GM12878 (cell line): ENCODE measurements around the gene PEF1. TPM values are rescaled to one million over a fixed set of nuclear protein-coding genes. Genes with fewer than 3 reads are reported as not detected.

Experiments
- ATAC-seq: fragments of 200-7000 bp; cut with Tn5 transposase; 3 replicates; pipeline ENCODE4 v1.9.1; 2020; ENCODE audit warnings: mild to moderate bottlenecking, moderate library complexity
- BruUV-seq: library from RNA; stranded (reverse); fragments of 400-500 nt; replicated peaks from 2 replicates; lab custom pipeline; 2021; lab: Mats Ljungman, UMichigan
- CTCF ChIA-PET: fragments of 300-600 bp; sonication (Branson Sonifier 250); formaldehyde crosslinking; extraction: SDS; loops from one replicate; lab custom pipeline; 2021; ENCODE audit warnings: inconsistent platforms; lab: Yijun Ruan, JAX
- POLR2A ChIA-PET: fragments of 350-600 bp; formaldehyde crosslinking; extraction: SDS; loops from one replicate; lab custom pipeline; 2021; ENCODE audit warnings: inconsistent platforms; lab: Charles Lee
- RAD21 ChIA-PET: fragments of 300-600 bp; sonication (Branson Sonifier 250); formaldehyde crosslinking; loops from one replicate; lab custom pipeline; 2023; ENCODE audit warnings: antibody characterized with exemption; ENCODE audit not compliant: unreplicated experiment; lab: Charles Lee
- SMC1A ChIA-PET: fragments of 300-600 bp; sonication (Branson Sonifier 250); formaldehyde crosslinking; loops from one replicate; lab custom pipeline; 2023; ENCODE audit not compliant: unreplicated experiment, uncharacterized antibody; lab: Charles Lee
- DNase-seq: peaks from one replicate; pipeline ENCODE4 v3.0.0-alpha.2; 2011; ENCODE audit warnings: low read depth, low spot score
- FAIRE-seq: peaks from 3 replicates; lab custom pipeline; 2011; peaks lifted over from hg19 to GRCh38; lab: Jason Lieb, UNC
- H2AFZ ChIP-seq: 2 replicates; pipeline ENCODE4 v1.6.0; 2011; ENCODE audit warnings: low read depth, low read length, control low read depth; ENCODE audit not compliant: control insufficient read depth
- H3K27ac ChIP-seq: 2 replicates; pipeline ENCODE4 v1.5.1; 2011; ENCODE audit warnings: control low read depth; ENCODE audit not compliant: control insufficient read depth, insufficient read depth
- H3K27me3 ChIP-seq, 2 experiments: replicated peaks in 1 of 2; 2 replicates each; pipeline versions ENCODE4 v1.6.0 to v1.6.1; 2011; ENCODE audit warnings: low read length in 1 of 2; ENCODE audit not compliant: control insufficient read depth in 2 of 2, insufficient read depth in 2 of 2
- H3K36me3 ChIP-seq, 2 experiments: 2 replicates each; pipeline ENCODE4 v1.5.1; 2011; ENCODE audit warnings: low read length in 1 of 2; ENCODE audit not compliant: control insufficient read depth in 2 of 2, insufficient read depth in 2 of 2
- H3K4me1 ChIP-seq: 2 replicates; pipeline ENCODE4 v1.6.1; 2011; ENCODE audit warnings: mild to moderate bottlenecking, low read length, moderate library complexity, mixed read lengths; ENCODE audit not compliant: control insufficient read depth, insufficient read depth
- H3K4me2 ChIP-seq: 2 replicates; pipeline ENCODE4 v1.6.0; 2011; ENCODE audit warnings: control low read depth; ENCODE audit not compliant: control insufficient read depth, insufficient read depth
- H3K4me3 ChIP-seq: fragments of 200-600 bp; sonication (generic); 2 replicates; pipeline ENCODE4 v1.5.1; 2016
- H3K79me2 ChIP-seq: 2 replicates; pipeline ENCODE4 v1.6.0; 2011; ENCODE audit warnings: low read length; ENCODE audit not compliant: control insufficient read depth, insufficient read depth
- H3K9ac ChIP-seq: 2 replicates; pipeline ENCODE4 v1.8.0; 2011; ENCODE audit warnings: low read length, control low read depth, mixed read lengths; ENCODE audit not compliant: control insufficient read depth, insufficient read depth
- H3K9me3 ChIP-seq: replicated peaks from 3 replicates; pipeline ENCODE4 v1.5.1; 2011; ENCODE audit warnings: mild to moderate bottlenecking, low read length; ENCODE audit not compliant: control insufficient read depth, insufficient read depth
- H4K20me1 ChIP-seq: 2 replicates; pipeline ENCODE4 v1.6.0; 2011; ENCODE audit not compliant: control insufficient read depth, insufficient read depth
- ATF2 ChIP-seq: IDR thresholded peaks from 2 replicates; pipeline ENCODE4 v1.6.1; 2012; ENCODE audit warnings: low read length, inconsistent platforms
- BCLAF1 ChIP-seq: fragments of 450-650 bp; IDR thresholded peaks from 2 replicates; pipeline ENCODE4 v1.6.1; 2017; ENCODE audit warnings: antibody characterized with exemption, mild to moderate bottlenecking, moderate library complexity
- CTCF ChIP-seq, 3 experiments: IDR thresholded peaks in 2 of 3; conservative IDR thresholded peaks in 1 of 3; 2 replicates each; pipeline ENCODE4 v1.5.1; 2011; ENCODE audit warnings: low read depth in 3 of 3, low read length in 3 of 3, mild to moderate bottlenecking in 3 of 3, control low read depth in 2 of 3, moderate library complexity in 2 of 3, inconsistent platforms in 1 of 3, mixed read lengths in 1 of 3; ENCODE audit not compliant: control insufficient read depth in 2 of 3, insufficient read depth in 1 of 3; ENCODE audit errors: extremely low read depth in 1 of 3
- EED ChIP-seq: sonication (generic); IDR thresholded peaks from 2 replicates; pipeline ENCODE4 v1.6.1; 2016; ENCODE audit warnings: antibody characterized with exemption, low read depth
- EGR1 ChIP-seq, 2 experiments: IDR thresholded peaks; 1 replicate in 1 of 2; 2 replicates in 1 of 2; pipeline ENCODE4 v1.6.1; 2011 to 2012; ENCODE audit warnings: low read depth in 2 of 2, low read length in 2 of 2, borderline replicate concordance in 1 of 2, mild to moderate bottlenecking in 1 of 2, moderate library complexity in 1 of 2
- ESRRA ChIP-seq: IDR thresholded peaks from 2 replicates; pipeline ENCODE4 v1.6.1; 2012; ENCODE audit warnings: mild to moderate bottlenecking, low read length, improper control_type of control experiment
- GATAD2B ChIP-seq: fragments of 450-650 bp; conservative IDR thresholded peaks from 2 replicates; pipeline ENCODE4 v1.6.1; 2017; ENCODE audit warnings: low read depth, mild to moderate bottlenecking, moderate library complexity
- NR2C2 ChIP-seq: IDR thresholded peaks from 2 replicates; pipeline ENCODE4 v1.6.1; 2011; ENCODE audit warnings: borderline replicate concordance, low read depth; ENCODE audit not compliant: control insufficient read depth, insufficient read length
- PAX8 ChIP-seq: fragments of 450-650 bp; IDR thresholded peaks from 2 replicates; pipeline ENCODE4 v1.6.1; 2017; ENCODE audit warnings: mild to moderate bottlenecking, moderate library complexity
- PRDM15 ChIP-seq: fragments of 450-650 bp; formaldehyde crosslinking; IDR thresholded peaks from 2 replicates; pipeline ENCODE4 v1.4.0; 2020; ENCODE audit warnings: mild to moderate bottlenecking, moderate library complexity
- SUZ12 ChIP-seq: fragments of 200-600 bp; sonication (generic); IDR thresholded peaks from one replicate; pipeline ENCODE4 v1.6.1; 2018; ENCODE audit warnings: antibody characterized with exemption, mild to moderate bottlenecking; ENCODE audit not compliant: unreplicated experiment
- TARDBP ChIP-seq: IDR thresholded peaks from 2 replicates; pipeline ENCODE4 v1.6.1; 2016; ENCODE audit warnings: borderline replicate concordance
- ZBED1 ChIP-seq: IDR thresholded peaks from 2 replicates; pipeline ENCODE4 v1.6.1; 2016; ENCODE audit warnings: borderline replicate concordance
- ZNF207 ChIP-seq: fragments of 450-650 bp; IDR thresholded peaks from 2 replicates; pipeline ENCODE4 v1.6.1; 2014; ENCODE audit warnings: antibody characterized with exemption, mild to moderate bottlenecking, borderline replicate concordance
- WGBS: methylation state at CpG from one replicate; pipeline ENCODE4 v1.1.6; 2016; ENCODE audit warnings: low lambda C conversion rate; ENCODE audit not compliant: insufficient replicate concordance, insufficient coverage; ENCODE audit errors: missing lambda C conversion rate; 5-methylcytosine and 5-hydroxymethylcytosine counted together
- in situ Hi-C: fragments of 300-500 bp; cut with MboI; formaldehyde crosslinking; loops from 9 replicates; pipeline ENCODE4 v1.14.3; 2018; ENCODE audit warnings: mixed read lengths
- intact Hi-C: fragments of 100-400 bp; cut with micrococcal nuclease; formaldehyde crosslinking; loops from one replicate; pipeline ENCODE4 v1.14.2; 2022; ENCODE audit not compliant: unreplicated experiment
- polyA plus RNA-seq, 11 experiments: library from polyadenylated mRNA; depleted of rRNA in 4 of 11; unstranded in 6 of 11; stranded (reverse) in 5 of 11; fragments of >200 nt; fragmentation: Nextera tagmentation in 4 of 11; fragmentation: Illumina TruSeq in 1 of 11; extraction: Ambion mirVana in 4 of 11; extraction: Trizol in 1 of 11; gene quantifications; 1 replicate in 1 of 11; 2 replicates in 10 of 11; pipeline versions ENCODE4 v1.2.1 to v1.2.3, GENCODE V29; 2011 to 2016; ENCODE audit warnings: inconsistent platforms in 2 of 11, missing spikeins in 2 of 11, low read depth in 1 of 11
- total RNA-seq, 4 experiments: library from RNA; depleted of rRNA in 3 of 4; stranded (reverse); fragments of >200 nt in 3 of 4; fragmentation: Illumina TruSeq in 1 of 4; extraction: Trizol in 1 of 4; gene quantifications; 2 replicates each; pipeline versions ENCODE4 v1.2.1 to v1.2.3, GENCODE V29; 2013 to 2021

Gene PEF1
- total and polyA plus RNA-seq, 10 of the 15 experiments (the other 5 are each of a cell fraction or from before 2014, with no cell fraction given): 27.1 to 107 (median 79.0) TPM

- H3K4me1 ChIP-seq: no peaks in the 10 kb centered on the region
- RAD21 ChIA-PET: no interaction called here
- no peak overlapping the region for H2AFZ ChIP-seq
- no peaks in the 10 kb centered on the region for H3K9me3 ChIP-seq
- BruUV-seq: no TSS peak
- in situ Hi-C loops (no loop called here), intact Hi-C loops (no loop called here)
- 36% methylated on average over 14 of the region's 14 CpGs for WGBS
- no peak overlapping the region for H3K4me2 ChIP-seq
- H3K27me3 ChIP-seq: 0 out of 4 replicates have a peak, but pooled peaks cover 0 to 1% of the 10 kb centered on the region in 2 experiments
- H4K20me1 ChIP-seq: no peaks in the 10 kb centered on the region
- POLR2A ChIA-PET: no interaction called here
- ATAC-seq (no peak), FAIRE-seq (no peak), DNase-seq (no peak)
- H3K36me3 ChIP-seq: no peaks in the 10 kb centered on the region
- H3K4me3 ChIP-seq: no peak overlapping the region
- no peak overlapping the region for H3K9ac ChIP-seq
- CTCF ChIA-PET: interaction anchor here (2.2 kb wide), 1 partner anchor 11 kb away, joined by 11 read pairs; no protein-coding TSS in a partner anchor
- H3K27ac ChIP-seq: no peak overlapping the region
- SMC1A ChIA-PET: interaction anchor here (0.7 kb wide), 1 partner anchor 9 kb away, joined by 3 read pairs; no protein-coding TSS in a partner anchor
- no peaks in the 10 kb centered on the region for H3K79me2 ChIP-seq
- TF ChIP-seq ZNF207 (no peak), ATF2 (no peak), ESRRA (no peak), EGR1 (IDR thresholded peaks at IDR 0.05; ENCODE audit: borderline replicate concordance in 1 of 2, low read depth in 2 of 2, low read length in 2 of 2) (no peak), CTCF (IDR thresholded peaks at IDR 0.05 in 2 of 3, conservative IDR thresholded peaks at IDR 0.05 in 1 of 3; ENCODE audit: control insufficient read depth in 2 of 3, extremely low read depth in 1 of 3, insufficient read depth in 1 of 3, low read depth in 3 of 3, low read length in 3 of 3) (no peak), SUZ12 (no peak), EED (no peak), TARDBP (no peak), ZBED1 (no peak), BCLAF1 (no peak), NR2C2 (no peak), GATAD2B (no peak), PAX8 (no peak), PRDM15 (CRISPR knock-in tag) (no peak)
Observed at GRCh38 chr1:31675756-31676155, 31.1 kb upstream of the PEF1 start.
